OCI-LY3 (cell line): ENCODE data around the gene GMNC.

Experiments used
- EZH2phosphoT487 ChIP-seq: fragments of 200-600 bp; shearing (Covaris generic); IDR thresholded peaks from 2 replicates; pipeline ENCODE4 v1.6.1; 2018; ENCODE audit warnings: antibody characterized with exemption, mixed run types, low read depth
- TF ChIP-seq, protein P1 (sequence below): fragments of 200-600, 300-600 bp; sonication (generic); IDR thresholded peaks from 2 replicates; pipeline ENCODE4 v1.5.1; 2014; ENCODE audit warnings: antibody characterized with exemption, low read length, low read depth

DNA sequence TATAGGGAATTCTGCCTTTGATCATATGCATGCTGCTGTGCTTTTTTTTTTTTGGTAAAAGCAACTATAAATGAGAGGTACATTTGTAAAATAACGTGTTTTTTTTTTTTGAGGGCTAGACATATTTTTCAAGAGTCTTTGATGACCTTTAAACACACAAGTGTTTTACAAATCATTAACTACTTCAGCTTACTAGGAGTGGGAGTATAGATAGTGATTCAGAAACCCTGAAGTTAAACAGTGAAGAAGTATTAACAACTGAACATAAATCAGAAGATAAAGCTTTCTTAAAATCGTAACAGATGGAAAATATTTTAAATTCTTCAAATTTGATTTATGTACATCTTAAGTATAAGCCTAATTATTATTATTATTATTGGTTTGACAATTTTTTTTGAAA is 2.9 kb upstream of the GMNC start:
- TF ChIP-seq, protein P1, sequence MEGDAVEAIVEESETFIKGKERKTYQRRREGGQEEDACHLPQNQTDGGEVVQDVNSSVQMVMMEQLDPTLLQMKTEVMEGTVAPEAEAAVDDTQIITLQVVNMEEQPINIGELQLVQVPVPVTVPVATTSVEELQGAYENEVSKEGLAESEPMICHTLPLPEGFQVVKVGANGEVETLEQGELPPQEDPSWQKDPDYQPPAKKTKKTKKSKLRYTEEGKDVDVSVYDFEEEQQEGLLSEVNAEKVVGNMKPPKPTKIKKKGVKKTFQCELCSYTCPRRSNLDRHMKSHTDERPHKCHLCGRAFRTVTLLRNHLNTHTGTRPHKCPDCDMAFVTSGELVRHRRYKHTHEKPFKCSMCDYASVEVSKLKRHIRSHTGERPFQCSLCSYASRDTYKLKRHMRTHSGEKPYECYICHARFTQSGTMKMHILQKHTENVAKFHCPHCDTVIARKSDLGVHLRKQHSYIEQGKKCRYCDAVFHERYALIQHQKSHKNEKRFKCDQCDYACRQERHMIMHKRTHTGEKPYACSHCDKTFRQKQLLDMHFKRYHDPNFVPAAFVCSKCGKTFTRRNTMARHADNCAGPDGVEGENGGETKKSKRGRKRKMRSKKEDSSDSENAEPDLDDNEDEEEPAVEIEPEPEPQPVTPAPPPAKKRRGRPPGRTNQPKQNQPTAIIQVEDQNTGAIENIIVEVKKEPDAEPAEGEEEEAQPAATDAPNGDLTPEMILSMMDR: no peak
- no peak for TF ChIP-seq EZH2phosphoT487
